Mesothelial cell of epicardium (in vitro differentiated cells): ENCODE data around the gene ST6GALNAC4. TPM values are rescaled to one million over a fixed set of nuclear protein-coding genes. Genes with fewer than 3 reads are reported as not detected.

ENCODE experiments used
- DNase-seq, 2 experiments: peaks; one replicate each; pipeline ENCODE4 v3.0.0; 2021; ENCODE audit warnings: low spot score in 2 of 2; ENCODE audit not compliant: unreplicated experiment in 2 of 2
- H3K27ac Mint-ChIP-seq: 2 replicates; pipeline ENCODE4 v1.8.0; 2021; ENCODE audit warnings: mixed read lengths
- H3K27me3 Mint-ChIP-seq: 2 replicates; pipeline ENCODE4 v1.8.0; 2021; ENCODE audit warnings: low read depth, mixed read lengths
- H3K36me3 Mint-ChIP-seq: 2 replicates; pipeline ENCODE4 v1.8.0; 2021; ENCODE audit warnings: mixed read lengths
- H3K4me1 Mint-ChIP-seq: 2 replicates; pipeline ENCODE4 v1.8.0; 2021; ENCODE audit warnings: mixed read lengths
- H3K4me3 Mint-ChIP-seq: 2 replicates; pipeline ENCODE4 v1.8.0; 2021; ENCODE audit warnings: mild to moderate bottlenecking, moderate library complexity, mixed read lengths
- H3K9me3 Mint-ChIP-seq: 2 replicates; pipeline ENCODE4 v1.8.0; 2021; ENCODE audit warnings: mixed read lengths
- total RNA-seq: library from RNA; stranded (reverse); gene quantifications from 3 replicates; pipeline ENCODE4 v1.2.1, GENCODE V29; 2021
- TF ChIP-seq, protein P1 (sequence below): fragments of 200-600 bp; sonication (generic); IDR thresholded peaks from one replicate; pipeline ENCODE4 v1.5.0; 2021; ENCODE audit warnings: antibody characterized with exemption; ENCODE audit not compliant: unreplicated experiment

The ST6GALNAC4 gene
- total RNA-seq, 1 donor from 2014 or later, result 14.5 TPM

DNA sequence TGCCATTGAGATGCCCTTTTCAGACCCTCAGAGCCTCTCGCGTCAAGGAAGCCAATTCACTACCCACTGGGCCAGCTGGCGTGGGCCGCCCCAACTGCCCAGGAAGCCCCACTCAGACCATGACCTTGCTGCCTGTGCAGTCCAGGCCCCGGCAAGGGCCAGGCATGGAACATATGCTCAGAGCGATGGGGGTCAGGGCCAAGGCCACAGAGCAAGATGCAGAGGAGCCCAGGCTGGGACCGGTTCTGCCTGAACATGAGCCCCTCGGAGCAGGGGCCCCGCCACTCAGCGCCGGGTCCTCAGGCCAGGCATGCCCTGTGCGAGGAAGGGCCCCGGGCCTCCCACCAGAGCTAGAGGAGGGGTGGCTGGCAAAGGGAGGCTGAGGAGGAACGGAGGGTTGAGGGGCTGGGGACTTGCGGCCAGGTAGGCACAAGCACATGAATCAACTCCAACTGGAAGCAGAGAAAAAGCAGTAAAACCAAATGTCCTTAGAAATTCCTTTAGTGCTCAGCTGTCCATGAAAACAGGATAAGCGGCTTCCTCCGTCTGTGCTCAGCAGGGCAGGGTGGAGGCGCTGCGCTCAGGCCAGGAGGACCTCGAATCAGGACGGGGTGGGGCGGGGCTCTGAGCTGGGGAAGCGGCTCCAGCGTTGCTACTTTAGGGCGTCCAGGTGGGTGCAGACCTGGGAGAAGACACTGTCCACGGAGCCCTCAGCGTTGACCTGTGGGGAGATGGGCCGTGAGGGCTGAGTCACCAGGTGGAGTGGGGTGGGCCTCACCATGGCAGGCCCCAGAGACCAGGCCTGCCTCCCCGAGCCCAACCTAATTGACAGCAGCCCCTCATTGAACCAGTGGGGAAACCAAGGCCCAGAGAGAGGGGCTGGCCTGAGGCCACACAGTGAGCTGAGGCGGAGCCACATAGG is 49.2 kb downstream of the ST6GALNAC4 start:
- peaks cover 5% of the 10 kb centered on the region for H3K36me3 Mint-ChIP-seq
- TF ChIP-seq, protein P1, sequence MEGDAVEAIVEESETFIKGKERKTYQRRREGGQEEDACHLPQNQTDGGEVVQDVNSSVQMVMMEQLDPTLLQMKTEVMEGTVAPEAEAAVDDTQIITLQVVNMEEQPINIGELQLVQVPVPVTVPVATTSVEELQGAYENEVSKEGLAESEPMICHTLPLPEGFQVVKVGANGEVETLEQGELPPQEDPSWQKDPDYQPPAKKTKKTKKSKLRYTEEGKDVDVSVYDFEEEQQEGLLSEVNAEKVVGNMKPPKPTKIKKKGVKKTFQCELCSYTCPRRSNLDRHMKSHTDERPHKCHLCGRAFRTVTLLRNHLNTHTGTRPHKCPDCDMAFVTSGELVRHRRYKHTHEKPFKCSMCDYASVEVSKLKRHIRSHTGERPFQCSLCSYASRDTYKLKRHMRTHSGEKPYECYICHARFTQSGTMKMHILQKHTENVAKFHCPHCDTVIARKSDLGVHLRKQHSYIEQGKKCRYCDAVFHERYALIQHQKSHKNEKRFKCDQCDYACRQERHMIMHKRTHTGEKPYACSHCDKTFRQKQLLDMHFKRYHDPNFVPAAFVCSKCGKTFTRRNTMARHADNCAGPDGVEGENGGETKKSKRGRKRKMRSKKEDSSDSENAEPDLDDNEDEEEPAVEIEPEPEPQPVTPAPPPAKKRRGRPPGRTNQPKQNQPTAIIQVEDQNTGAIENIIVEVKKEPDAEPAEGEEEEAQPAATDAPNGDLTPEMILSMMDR, result no peak
- no peak for DNase-seq
- no peaks in the 10 kb centered on the region for H3K27me3 Mint-ChIP-seq
- no peak overlapping the region for H3K27ac Mint-ChIP-seq
- no peak overlapping the region for H3K4me3 Mint-ChIP-seq
- peaks cover 13% of the 10 kb centered on the region for H3K4me1 Mint-ChIP-seq
- no peaks in the 10 kb centered on the region for H3K9me3 Mint-ChIP-seq

DNA sequence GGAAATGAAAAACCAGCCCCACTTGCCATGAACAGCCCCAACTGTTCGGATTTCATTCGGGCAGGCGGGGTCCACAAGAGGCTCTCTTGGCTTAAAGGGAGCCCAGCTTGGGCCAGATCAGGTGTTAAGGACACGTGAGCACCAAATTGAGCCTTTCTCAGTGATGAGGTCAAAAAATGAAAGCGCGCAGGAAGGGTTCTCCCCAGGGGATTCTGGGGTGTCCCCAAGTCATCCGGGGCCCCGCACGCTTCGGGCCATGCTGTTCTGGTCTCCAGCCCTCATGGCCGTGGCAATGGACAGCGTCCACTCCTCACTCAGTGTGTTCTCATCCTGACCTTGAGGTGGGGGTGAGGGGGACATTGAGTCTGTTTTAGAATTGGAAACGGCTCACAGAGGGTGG is 50.3 kb downstream of the ST6GALNAC4 start:
- Mint-ChIP-seq H3K27me3 (no peaks in the 10 kb centered on the region), H3K4me1 (peaks cover 14% of the 10 kb centered on the region), H3K27ac (no peak overlapping the region), H3K36me3 (peaks cover 1% of the 10 kb centered on the region), H3K9me3 (no peaks in the 10 kb centered on the region), H3K4me3 (no peak overlapping the region)
- TF ChIP-seq, protein P1, result no peak
- no peak for DNase-seq

DNA sequence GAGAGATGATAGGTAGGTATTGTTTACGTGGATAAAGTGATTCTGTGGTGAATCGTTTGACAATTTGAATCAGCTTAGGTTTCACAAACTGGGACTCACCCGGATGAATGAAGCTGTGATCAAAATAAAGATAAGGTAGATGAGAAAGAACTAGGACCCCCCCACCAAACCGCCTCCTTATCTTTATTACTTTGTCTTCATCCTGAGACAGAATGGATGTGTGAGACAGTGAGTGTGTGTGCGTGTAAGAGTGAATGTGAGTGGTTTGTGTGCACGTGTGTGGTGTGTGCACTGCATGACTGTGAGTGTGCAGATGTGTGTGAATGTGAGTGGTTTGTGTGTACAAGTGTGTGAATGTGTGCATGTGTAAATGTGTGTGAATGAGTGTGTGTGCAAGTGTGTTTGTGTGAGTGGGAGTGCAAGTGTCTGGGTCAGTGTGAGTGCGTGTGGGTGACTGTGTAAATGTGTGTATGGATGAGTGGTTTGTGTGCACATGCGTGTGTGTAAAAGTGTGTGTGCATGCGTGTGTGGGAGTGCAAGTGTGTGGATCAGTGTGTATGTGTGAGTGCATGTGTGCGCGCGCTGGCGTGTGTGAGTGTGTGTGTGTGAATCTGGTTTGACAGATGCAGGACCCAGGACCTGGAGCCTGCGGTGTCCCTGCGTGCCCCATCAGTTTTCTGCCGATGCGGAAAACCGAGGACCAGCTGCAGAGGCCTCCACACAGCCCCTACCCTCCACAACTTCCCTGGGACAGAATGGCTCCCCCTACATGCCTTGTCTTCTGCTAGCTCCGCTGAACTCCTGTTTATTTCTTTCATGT is 51.0 kb downstream of the ST6GALNAC4 start:
- no peaks in the 10 kb centered on the region for H3K27me3 Mint-ChIP-seq
- TF ChIP-seq, protein P1, result no peak
- H3K36me3 Mint-ChIP-seq, result peaks cover 1% of the 10 kb centered on the region
- no peaks in the 10 kb centered on the region for H3K9me3 Mint-ChIP-seq
- H3K27ac Mint-ChIP-seq, result no peak overlapping the region
- no peak for DNase-seq
- H3K4me3 Mint-ChIP-seq, result no peak overlapping the region
- peaks cover 14% of the 10 kb centered on the region for H3K4me1 Mint-ChIP-seq

DNA sequence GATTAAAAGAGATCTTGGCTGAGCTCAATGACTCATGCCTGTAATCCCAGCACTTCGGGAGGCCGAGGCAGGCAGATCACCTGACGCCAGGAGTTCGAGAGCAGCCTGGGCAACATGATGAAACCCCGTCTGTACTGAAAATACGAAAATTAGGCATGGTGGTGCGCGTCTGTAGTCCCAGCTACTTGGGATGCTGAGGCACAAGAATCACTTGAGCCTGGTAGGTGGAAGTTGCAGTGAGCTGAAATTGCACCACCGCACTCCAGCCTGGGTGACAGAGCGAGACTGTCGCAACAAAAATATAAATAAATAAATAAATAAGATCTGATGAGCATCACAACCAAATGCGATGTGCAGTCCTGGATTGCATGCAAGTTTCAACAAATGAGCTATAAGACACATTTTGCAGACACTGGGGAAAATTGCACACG is 53.6 kb downstream of the ST6GALNAC4 start:
- peaks cover 18% of the 10 kb centered on the region for H3K4me1 Mint-ChIP-seq
- H3K27me3 Mint-ChIP-seq, result no peaks in the 10 kb centered on the region
- no peaks in the 10 kb centered on the region for H3K9me3 Mint-ChIP-seq
- peaks cover 1% of the 10 kb centered on the region for H3K36me3 Mint-ChIP-seq
- H3K27ac Mint-ChIP-seq, result no peak overlapping the region
- TF ChIP-seq, protein P1, result no peak
- H3K4me3 Mint-ChIP-seq, result no peak overlapping the region
- DNase-seq, result no peak

DNA sequence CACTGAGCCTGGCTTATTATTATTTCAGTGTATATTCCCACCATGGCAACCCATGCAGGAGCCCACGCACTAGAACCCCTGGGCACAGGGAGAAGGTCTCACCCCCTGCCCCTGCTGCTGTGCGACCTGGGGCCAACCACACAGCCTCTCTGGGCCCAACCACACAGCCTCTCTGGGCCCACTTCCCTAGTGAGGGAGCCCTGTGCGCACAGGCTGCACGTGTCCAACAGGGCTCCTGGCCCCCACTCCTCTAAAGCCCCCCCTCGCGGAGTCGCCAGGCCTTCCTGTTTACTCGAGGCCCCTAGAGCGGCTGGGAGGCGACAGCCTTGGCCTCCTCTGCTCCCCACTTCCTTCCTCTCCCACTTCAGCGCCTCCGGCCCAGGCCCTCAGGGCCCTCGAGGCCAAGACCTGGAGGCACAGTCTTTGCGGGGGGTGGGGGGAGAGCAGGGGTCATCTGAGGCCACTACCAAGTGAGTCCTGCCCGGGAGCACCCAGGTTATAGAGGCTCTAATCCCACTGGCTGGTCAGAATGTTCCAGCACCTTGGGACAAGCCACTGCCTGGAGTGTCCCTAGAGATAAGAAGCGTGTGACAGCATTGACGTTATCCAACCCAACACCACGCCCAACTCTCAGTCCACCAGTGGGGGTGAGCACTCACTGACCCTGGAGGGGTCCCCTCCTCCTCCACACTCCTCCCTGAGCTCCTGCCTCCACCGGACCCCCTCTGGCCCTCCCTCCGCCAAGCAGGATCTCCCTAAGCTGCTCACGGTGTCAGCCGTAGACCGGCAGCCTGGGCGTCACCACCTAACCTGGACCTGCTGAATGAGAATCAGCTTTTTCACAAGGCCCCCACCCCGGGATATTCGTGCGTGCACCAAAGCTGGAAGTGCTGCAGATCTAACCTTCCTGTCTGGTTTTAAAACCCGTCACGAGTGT is 54.5 kb downstream of the ST6GALNAC4 start:
- no peak overlapping the region for H3K4me3 Mint-ChIP-seq
- H3K27ac Mint-ChIP-seq, result peak overlapping the region; percentile 53
- TF ChIP-seq, protein P1, result no peak
- H3K4me1 Mint-ChIP-seq, result peaks cover 22% of the 10 kb centered on the region
- DNase-seq, result no peak
- peaks cover 1% of the 10 kb centered on the region for H3K36me3 Mint-ChIP-seq
- H3K27me3 Mint-ChIP-seq, result no peaks in the 10 kb centered on the region
- H3K9me3 Mint-ChIP-seq, result no peaks in the 10 kb centered on the region
